ENCODE measurements around the gene CBY3. TPM values are rescaled to one million over a fixed set of nuclear protein-coding genes. Genes with fewer than 3 reads are reported as not detected.
A peak's percentile ranks its signal among the peaks of the same experiment; 100 is the strongest.

Gene CBY3
- total and polyA plus RNA-seq, 2 of the 8 experiments (the other 6 are each of a cell fraction or from before 2014, with no cell fraction given): 0.39 TPM

GRCh38 chr5:179668391-179668790, 12.4 kb downstream of the CBY3 start:
- FAIRE-seq (peak; percentile 90), DNase-seq (ENCODE audit: low read depth in 1 of 2, low spot score in 2 of 2) (peak; percentile 54 to 85)
- H3K9me3 ChIP-seq (ENCODE audit: insufficient read depth in 2 of 2, low read depth in 1 of 2, low read length in 1 of 2): no peaks in the 10 kb centered on the region
- H3K27me3 ChIP-seq (replicated peaks in 1 of 4; ENCODE audit: control insufficient read depth in 3 of 4, extremely low read depth in 1 of 4, insufficient read depth in 3 of 4, low read length in 3 of 4): no peaks in the 10 kb centered on the region
- H2AFZ ChIP-seq (ENCODE audit: low read length): no peak overlapping the region
- H4K8ac ChIP-seq (ENCODE audit: extremely low read depth, insufficient read depth, low read length): no peak overlapping the region
- H3K23ac ChIP-seq (ENCODE audit: insufficient read length): no peak overlapping the region
- H3K4me3 ChIP-seq (ENCODE audit: extremely low read depth in 1 of 4, insufficient read depth in 2 of 4, low read depth in 3 of 4, low read length in 4 of 4): no peak overlapping the region
- no peak overlapping the region for H2BK15ac ChIP-seq (ENCODE audit: low read length)
- no peak overlapping the region for H3K4ac ChIP-seq (replicated peaks; ENCODE audit: insufficient read length, low read depth, low read length)
- H3K79me1 ChIP-seq (ENCODE audit: low read depth, low read length): no peaks in the 10 kb centered on the region
- H3K36me3 ChIP-seq (ENCODE audit: control insufficient read depth in 2 of 4, insufficient read depth in 4 of 4, low read length in 3 of 4): no peaks in the 10 kb centered on the region; a peak in 1 of 8 replicates
- H2AK5ac ChIP-seq (ENCODE audit: low read depth, low read length): no peak overlapping the region
- no peak overlapping the region for H2BK5ac ChIP-seq (ENCODE audit: low read depth, low read length)
- H3K23me2 ChIP-seq (ENCODE audit: low read depth, low read length): no peaks in the 10 kb centered on the region
- ChIA-PET POLR2A (ENCODE audit: partially characterized antibody) (interaction anchor here (0.7 to 14.1 kb wide), 5 partner anchors 10 to 64 kb away, joined by 3 to 351 read pairs (median 4); partner anchors contain the start of gene HNRNPH1), CTCF (ENCODE audit: partially characterized antibody) (interaction anchor here (0.7 to 8.0 kb wide), 30 partner anchors 9 to 432 kb away, joined by 3 to 67 read pairs (median 4); partner anchors contain the start of genes CBY3 and HNRNPH1)
- no peaks in the 10 kb centered on the region for H3K79me2 ChIP-seq (ENCODE audit: control insufficient read depth in 1 of 2, insufficient read depth in 2 of 2, low read length in 2 of 2)
- no peak overlapping the region for H2BK120ac ChIP-seq (replicated peaks; ENCODE audit: low read depth, low read length)
- no peaks in the 10 kb centered on the region for H3K4me1 ChIP-seq (replicated peaks in 1 of 4; ENCODE audit: control insufficient read depth in 3 of 4, insufficient read depth in 4 of 4, low read length in 3 of 4)
- no peak overlapping the region for H4K91ac ChIP-seq (replicated peaks; ENCODE audit: insufficient read length, low read length)
- 49% methylated on average over 7 of the region's 7 CpGs; no CpG with 5 or more reads in 1 of the 2 experiments for WGBS, 2 experiments (ENCODE audit: extremely low coverage in 1 of 2, insufficient coverage in 1 of 2, insufficient read length in 1 of 2, insufficient replicate concordance in 2 of 2, low coverage in 1 of 2, low lambda C conversion rate in 2 of 2, missing lambda C conversion rate in 1 of 2)
- H4K5ac ChIP-seq (ENCODE audit: insufficient read length, low read depth, low read length): no peak overlapping the region
- no peak overlapping the region for H2BK20ac ChIP-seq (ENCODE audit: low read length)
- H3K14ac ChIP-seq (ENCODE audit: insufficient read length): no peak overlapping the region
- H3K18ac ChIP-seq (ENCODE audit: extremely low read depth, low read length): no peak overlapping the region
- H2BK12ac ChIP-seq (ENCODE audit: low read depth, low read length): no peak overlapping the region
- H3K9ac ChIP-seq (replicated peaks in 1 of 4; ENCODE audit: extremely low read depth in 1 of 4, low read depth in 3 of 4, low read length in 3 of 4): no peak overlapping the region
- no peak overlapping the region for H3K27ac ChIP-seq (ENCODE audit: low read depth, low read length)
- peaks cover 0 to 1% of the 10 kb centered on the region in 2 experiments for H4K20me1 ChIP-seq (replicated peaks in 1 of 2; ENCODE audit: control insufficient read depth in 1 of 2, insufficient read depth in 2 of 2, low read length in 2 of 2)
- H3K56ac ChIP-seq (replicated peaks; ENCODE audit: insufficient read length, low read depth, low read length): no peak overlapping the region
- no peak overlapping the region for H3K4me2 ChIP-seq (ENCODE audit: insufficient read depth in 1 of 2, low read depth in 2 of 2, low read length in 2 of 2)
- TF ChIP-seq E2F6 (IDR thresholded peaks at IDR 0.05): no peak
- no peak for TF ChIP-seq CEBPB (IDR thresholded peaks at IDR 0.05; ENCODE audit: low read depth, low read length)
- TF ChIP-seq MAFK (IDR thresholded peaks at IDR 0.05; ENCODE audit: low read depth, low read length): no peak
- no peak for TF ChIP-seq PHF8 (conservative IDR thresholded peaks at IDR 0.05; ENCODE audit: low read depth, low read length)
- TF ChIP-seq CBX8 (IDR thresholded peaks at IDR 0.05; ENCODE audit: borderline replicate concordance, low read depth, low read length): no peak
- peak; percentile 32; the same call in 1 of the 2 replicates for TF ChIP-seq SP1 (IDR thresholded peaks at IDR 0.05; ENCODE audit: low read depth, low read length)
- TF ChIP-seq TEAD4 (IDR thresholded peaks at IDR 0.05; ENCODE audit: low read depth, low read length): 0 out of 2 replicates have a peak, but pooled peaks have one; percentile 4
- TF ChIP-seq CTBP2 (IDR thresholded peaks at IDR 0.05; ENCODE audit: borderline replicate concordance, insufficient read depth, insufficient read length, low read length): no peak
- no peak for TF ChIP-seq BACH1 (IDR thresholded peaks at IDR 0.05; ENCODE audit: low read length)
- TF ChIP-seq CHD1 (IDR thresholded peaks at IDR 0.05; ENCODE audit: low read depth, low read length): no peak
- no peak for TF ChIP-seq TAF7 (optimal IDR thresholded peaks at IDR 0.05; ENCODE audit: borderline replicate concordance, low read depth, low read length)
- peak; percentile 97 to 98 for TF ChIP-seq RAD21 (IDR thresholded peaks at IDR 0.05 in 1 of 2, conservative IDR thresholded peaks at IDR 0.05 in 1 of 2; ENCODE audit: low read depth in 2 of 2, low read length in 2 of 2)
- no peak for TF ChIP-seq NRF1 (IDR thresholded peaks at IDR 0.05; ENCODE audit: low read depth, low read length)
- no peak for TF ChIP-seq HDAC6 (IDR thresholded peaks at IDR 0.05; ENCODE audit: low read depth, low read length)
